ENCODE measurements around the gene OOEP.

Gene OOEP

DNA sequence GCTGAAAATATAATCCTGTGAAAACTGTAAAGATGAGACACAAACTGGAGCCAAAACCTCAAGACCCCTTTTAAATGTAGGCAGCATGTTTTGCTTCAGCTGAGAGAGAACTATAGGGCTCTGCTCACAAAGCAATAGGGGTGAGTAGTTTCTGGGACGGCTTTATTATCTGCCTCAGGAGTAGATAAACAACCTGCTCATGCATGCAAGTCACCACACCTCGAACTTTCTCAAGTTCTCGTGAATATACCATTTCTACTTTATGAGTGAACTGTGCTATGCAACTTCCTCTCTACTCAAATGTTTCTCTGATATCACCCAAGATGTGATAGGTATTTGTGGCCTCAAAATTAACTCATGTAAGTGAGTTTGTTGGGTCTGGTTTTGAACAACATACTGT is 7.5 kb upstream of the OOEP start:
- no peaks in the 10 kb centered on the region for H3K9me3 Mint-ChIP-seq
- H3K4me1 Mint-ChIP-seq, result no peaks in the 10 kb centered on the region

DNA sequence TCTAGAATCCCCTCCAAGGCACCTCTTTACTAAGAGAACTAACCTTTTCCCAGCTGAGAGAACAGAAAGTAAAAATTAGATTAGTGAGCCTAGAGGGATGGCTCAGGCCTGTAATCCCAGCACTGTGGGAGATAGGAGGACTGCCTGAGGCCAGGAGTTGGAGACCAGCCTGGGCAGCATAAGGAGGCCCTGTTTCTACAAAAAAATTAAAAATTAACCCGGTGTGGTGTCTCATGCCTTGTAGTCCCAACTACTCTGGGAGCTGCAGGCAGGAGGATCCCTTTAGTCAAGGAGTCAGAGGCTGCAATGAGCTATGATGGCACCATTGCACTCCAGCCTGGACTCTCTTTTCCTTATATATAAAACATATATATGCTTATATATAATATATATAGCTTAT is 5.5 kb upstream of the OOEP start:
- Mint-ChIP-seq H3K4me1 (no peaks in the 10 kb centered on the region), H3K36me3 (no peaks in the 10 kb centered on the region), H3K4me3 (no peak overlapping the region), H3K9me3 (peaks cover 3% of the 10 kb centered on the region), H3K27me3 (no peaks in the 10 kb centered on the region), H3K27ac (no peak overlapping the region)
- no peak for ATAC-seq

More for the DNA sequence above, 7.5 kb upstream of the OOEP start:
- no peak overlapping the region for H3K27ac Mint-ChIP-seq
- peak; percentile 57 for ATAC-seq
- H3K27me3 Mint-ChIP-seq, result no peaks in the 10 kb centered on the region
- no peaks in the 10 kb centered on the region for H3K36me3 Mint-ChIP-seq
- H3K4me3 Mint-ChIP-seq, result no peak overlapping the region

DNA sequence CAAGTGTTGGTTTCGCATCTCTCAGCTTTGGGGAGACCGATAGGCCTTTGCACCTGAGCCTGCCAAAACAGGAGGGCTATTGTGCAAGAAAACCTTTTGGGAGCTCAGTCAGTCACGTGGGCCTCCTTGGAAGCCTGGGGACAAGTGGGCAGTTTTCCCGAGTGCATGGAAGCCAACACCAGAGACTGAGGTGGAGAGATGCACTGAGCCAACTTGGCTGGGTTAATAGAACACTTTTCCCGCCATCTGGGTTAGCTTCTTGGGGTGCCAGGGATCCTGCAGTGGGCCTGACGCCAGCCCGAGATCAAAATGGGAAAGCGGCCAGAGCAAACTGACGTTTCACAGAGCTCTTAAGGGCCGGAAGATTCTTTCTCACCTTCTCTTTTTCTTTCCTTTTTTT is 2.8 kb upstream of the OOEP start:
- H3K9me3 Mint-ChIP-seq, result peaks cover 3% of the 10 kb centered on the region
- H3K27me3 Mint-ChIP-seq, result no peaks in the 10 kb centered on the region
- ATAC-seq, result no peak
- no peaks in the 10 kb centered on the region for H3K36me3 Mint-ChIP-seq
- H3K27ac Mint-ChIP-seq, result no peak overlapping the region
- H3K4me1 Mint-ChIP-seq, result no peaks in the 10 kb centered on the region
- no peak overlapping the region for H3K4me3 Mint-ChIP-seq

DNA sequence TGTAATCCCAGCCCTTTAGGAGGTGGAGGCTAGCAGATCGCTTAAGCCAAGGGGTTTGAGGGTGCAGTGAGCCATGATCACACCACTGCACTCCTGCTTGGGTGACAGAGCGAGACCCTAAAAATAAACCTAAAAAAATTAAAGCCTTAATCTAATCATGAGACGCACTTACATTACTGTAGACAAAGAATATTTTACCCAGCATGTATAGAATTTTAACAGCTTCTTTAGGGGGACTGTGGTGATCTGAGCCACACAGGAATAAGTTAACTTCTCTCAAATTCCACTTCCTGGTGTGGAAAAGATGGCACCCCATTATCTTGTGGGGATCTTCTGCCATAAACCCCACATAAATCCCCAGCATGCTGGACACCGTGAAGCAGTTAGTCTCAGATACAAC is 2.3 kb upstream of the OOEP start:
- Mint-ChIP-seq H3K9me3 (peaks cover 3% of the 10 kb centered on the region), H3K36me3 (no peaks in the 10 kb centered on the region), H3K27me3 (no peaks in the 10 kb centered on the region), H3K27ac (no peak overlapping the region), H3K4me3 (no peak overlapping the region), H3K4me1 (no peaks in the 10 kb centered on the region)
- ATAC-seq, result no peak

DNA sequence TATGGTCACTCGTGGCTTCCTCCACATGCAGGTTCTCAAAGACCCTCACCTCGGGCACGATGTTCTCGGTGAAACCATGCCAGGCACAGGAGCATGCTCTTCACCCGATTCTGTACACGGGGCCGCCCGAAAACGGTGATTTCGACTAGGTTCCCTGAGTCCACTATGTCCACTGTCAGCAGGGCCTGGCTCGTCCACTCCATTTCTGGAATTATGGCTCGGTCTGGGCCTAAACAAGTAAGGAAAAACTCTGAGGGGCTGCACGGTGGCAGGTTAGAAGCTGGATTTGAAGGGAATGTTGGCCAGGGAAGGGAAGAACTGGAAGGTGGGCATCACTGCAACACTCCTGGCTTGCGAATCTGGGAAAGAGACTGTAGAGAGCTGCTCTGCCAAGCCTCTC is 540 bp downstream of the OOEP start:
- Mint-ChIP-seq H3K4me3 (no peak overlapping the region), H3K4me1 (no peaks in the 10 kb centered on the region), H3K27ac (no peak overlapping the region), H3K9me3 (peaks cover 3% of the 10 kb centered on the region), H3K27me3 (peaks cover 9% of the 10 kb centered on the region), H3K36me3 (no peaks in the 10 kb centered on the region)
- ATAC-seq, result no peak

DNA sequence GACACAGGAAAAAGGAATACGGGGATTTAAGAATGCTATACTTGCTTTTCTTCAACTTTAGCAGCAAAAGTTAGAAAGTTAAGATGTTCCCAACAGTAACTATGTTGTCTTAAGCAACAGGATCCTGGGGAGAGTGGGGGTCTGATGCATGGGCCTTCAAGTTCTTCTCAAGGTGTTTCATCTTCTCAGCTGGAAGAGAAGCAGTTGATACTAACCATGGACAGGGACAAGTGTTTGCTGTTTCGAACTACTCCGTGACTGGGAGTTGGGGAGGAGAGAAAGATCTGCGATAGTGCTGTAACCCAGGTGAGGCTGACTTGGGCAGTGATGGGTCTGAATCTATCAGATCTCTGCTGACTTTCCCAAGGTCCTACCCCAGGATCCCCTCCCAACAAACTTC is 1.0 kb downstream of the OOEP start:
- Mint-ChIP-seq H3K27ac (no peak overlapping the region), H3K4me3 (no peak overlapping the region), H3K4me1 (no peaks in the 10 kb centered on the region), H3K9me3 (peaks cover 3% of the 10 kb centered on the region), H3K36me3 (no peaks in the 10 kb centered on the region), H3K27me3 (peaks cover 9% of the 10 kb centered on the region)
- ATAC-seq, result no peak

DNA sequence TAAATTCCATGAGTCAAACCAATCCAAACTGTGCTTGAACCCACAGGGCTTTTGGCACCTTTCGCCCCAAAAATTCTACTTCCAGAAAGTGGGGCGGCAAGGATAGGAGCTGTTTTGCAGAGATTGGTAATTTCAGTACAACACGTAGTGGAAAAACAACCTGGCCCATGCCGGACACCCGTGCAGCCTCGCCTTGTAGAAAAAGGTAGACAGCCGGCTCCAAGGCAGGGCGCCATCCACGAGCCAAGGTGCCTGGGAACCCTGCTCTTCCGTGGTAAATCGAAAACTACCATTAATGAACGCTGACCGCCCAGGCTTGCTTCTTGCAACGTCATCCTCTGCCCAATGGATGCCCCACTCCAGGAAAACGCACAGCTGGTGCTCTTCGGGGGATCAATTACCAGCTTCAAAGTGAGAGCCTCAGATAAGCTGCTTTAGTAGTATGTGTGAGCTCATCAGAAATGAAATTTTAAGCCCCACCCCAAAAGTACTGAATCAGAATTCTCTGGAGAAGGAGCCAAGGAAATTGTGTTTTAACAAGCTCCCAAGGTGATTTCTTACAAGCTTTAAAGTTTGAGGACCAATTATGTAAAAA is 1.8 kb downstream of the OOEP start:
- H3K4me3 Mint-ChIP-seq, result no peak overlapping the region
- H3K27me3 Mint-ChIP-seq, result peaks cover 9% of the 10 kb centered on the region
- H3K27ac Mint-ChIP-seq, result no peak overlapping the region
- no peaks in the 10 kb centered on the region for H3K36me3 Mint-ChIP-seq
- H3K9me3 Mint-ChIP-seq, result peaks cover 3% of the 10 kb centered on the region
- ATAC-seq, result no peak
- H3K4me1 Mint-ChIP-seq, result no peaks in the 10 kb centered on the region

DNA sequence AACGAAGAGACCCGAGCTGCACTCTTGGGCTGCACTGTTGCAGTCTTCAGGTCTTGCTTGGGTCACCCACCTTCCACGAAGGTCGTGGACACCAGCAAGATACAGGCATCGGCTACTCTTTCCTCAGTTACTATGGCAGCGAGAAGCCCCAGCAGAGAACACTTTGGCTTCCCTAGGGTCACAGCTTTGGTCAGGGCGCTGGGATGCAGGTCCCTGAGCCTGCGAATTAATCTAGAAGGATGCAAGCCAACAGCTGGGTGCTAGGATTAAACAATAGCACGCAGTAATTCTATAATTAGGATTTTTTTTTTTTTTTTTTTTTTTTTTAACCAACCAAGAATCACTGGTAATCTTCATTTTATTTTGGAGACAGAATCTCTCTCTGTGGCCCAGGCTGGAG is 5.1 kb downstream of the OOEP start:
- H3K4me1 Mint-ChIP-seq, result no peaks in the 10 kb centered on the region
- H3K27ac Mint-ChIP-seq, result no peak overlapping the region
- no peaks in the 10 kb centered on the region for H3K36me3 Mint-ChIP-seq
- ATAC-seq, result no peak
- H3K4me3 Mint-ChIP-seq, result no peak overlapping the region
- H3K9me3 Mint-ChIP-seq, result no peaks in the 10 kb centered on the region
- peaks cover 16% of the 10 kb centered on the region for H3K27me3 Mint-ChIP-seq

DNA sequence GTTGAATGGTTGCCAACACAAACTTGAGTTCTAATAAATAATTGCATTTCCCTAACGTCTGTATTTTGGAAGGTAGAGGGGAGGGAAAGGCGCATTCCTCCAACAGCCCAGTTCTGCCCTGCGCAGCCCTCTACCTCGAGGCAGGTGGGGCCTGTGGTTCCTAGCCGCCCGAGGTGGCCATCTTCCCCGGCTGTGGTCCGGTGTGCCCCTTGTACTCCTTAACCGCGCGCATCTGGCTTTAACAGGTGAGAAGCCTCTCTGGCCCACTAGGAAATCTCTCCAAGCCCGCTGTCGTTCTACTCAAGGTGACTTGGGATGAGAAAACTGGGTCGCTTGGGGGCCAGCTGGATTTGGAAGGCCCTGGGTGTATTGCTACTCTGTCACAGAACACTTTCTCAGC is 5.6 kb downstream of the OOEP start:
- Mint-ChIP-seq H3K27me3 (peaks cover 16% of the 10 kb centered on the region), H3K9me3 (no peaks in the 10 kb centered on the region), H3K4me3 (no peak overlapping the region), H3K36me3 (no peaks in the 10 kb centered on the region), H3K27ac (no peak overlapping the region), H3K4me1 (no peaks in the 10 kb centered on the region)
- ATAC-seq, result no peak

DNA sequence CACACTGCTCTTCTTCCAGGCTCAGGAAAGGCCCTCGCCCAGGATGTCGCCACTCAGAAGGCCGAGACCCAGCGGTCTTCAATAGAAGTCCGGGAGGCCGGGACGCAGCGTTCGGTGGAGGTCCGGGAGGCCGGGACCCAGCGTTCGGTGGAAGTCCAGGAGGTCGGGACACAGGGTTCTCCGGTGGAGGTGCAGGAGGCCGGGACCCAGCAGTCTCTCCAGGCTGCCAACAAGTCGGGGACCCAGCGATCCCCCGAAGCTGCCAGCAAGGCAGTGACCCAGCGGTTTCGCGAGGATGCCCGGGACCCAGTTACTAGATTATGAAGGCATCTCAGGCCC is 6.2 kb downstream of the OOEP start:
- Mint-ChIP-seq H3K4me1 (no peaks in the 10 kb centered on the region), H3K27ac (no peak overlapping the region), H3K9me3 (no peaks in the 10 kb centered on the region), H3K4me3 (no peak overlapping the region), H3K27me3 (peaks cover 16% of the 10 kb centered on the region), H3K36me3 (no peaks in the 10 kb centered on the region)
- ATAC-seq, result peak; percentile 20

DNA sequence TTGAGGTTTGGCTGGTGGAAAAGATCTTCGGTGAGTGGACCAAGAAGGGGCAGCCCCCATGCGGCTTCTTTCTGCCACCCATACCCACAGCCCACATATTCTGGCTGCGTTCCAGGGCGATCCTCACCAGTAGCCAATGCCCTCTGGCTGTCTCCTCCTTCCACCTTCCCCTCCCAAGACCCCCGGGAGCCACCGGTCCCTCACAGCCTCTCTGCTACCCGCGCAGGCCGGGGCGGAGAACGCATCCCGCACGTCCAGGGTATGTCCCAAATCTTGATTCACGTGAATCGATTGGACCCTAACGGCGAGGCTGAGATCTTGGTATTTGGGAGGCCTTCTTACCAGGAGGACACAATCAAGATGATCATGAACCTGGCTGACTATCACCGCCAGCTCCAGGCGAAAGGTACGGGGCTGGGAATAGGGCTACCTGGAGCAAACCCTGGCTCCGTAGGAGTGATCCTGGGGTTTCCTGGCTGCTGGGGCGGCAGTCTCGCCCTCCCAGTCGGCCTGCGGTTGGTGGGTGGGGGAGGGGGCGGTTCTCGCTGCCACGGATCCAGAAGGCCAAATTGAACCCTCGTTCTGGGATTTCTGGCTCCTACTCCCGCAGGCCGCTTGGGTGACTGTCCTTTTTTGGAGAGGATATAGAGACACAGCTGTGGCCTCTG is 6.7 kb downstream of the OOEP start:
- H3K4me1 Mint-ChIP-seq, result no peaks in the 10 kb centered on the region
- no peaks in the 10 kb centered on the region for H3K36me3 Mint-ChIP-seq
- H3K27ac Mint-ChIP-seq, result no peak overlapping the region
- H3K9me3 Mint-ChIP-seq, result no peaks in the 10 kb centered on the region
- H3K4me3 Mint-ChIP-seq, result no peak overlapping the region
- ATAC-seq, result no peak
- H3K27me3 Mint-ChIP-seq, result peaks cover 16% of the 10 kb centered on the region

DNA sequence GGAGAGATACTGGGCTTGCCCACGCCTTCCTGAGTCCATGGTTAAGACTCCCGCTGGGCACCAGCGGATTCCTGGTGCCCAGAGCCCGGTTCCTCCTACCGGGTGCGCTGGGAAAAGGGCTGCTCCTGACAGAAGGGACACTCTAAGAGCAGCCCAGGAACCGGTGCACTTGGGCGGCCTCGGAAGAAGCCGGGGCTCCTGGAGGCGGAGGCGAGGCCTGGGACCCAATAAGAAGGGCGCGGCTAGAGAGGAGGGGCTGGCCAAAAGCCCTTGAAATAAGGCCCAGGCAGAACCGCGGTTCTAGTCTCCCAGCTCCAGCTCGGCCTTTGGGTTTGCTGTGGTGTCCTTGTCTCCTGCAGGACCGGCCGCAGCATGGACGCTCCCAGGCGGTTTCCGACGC is 7.3 kb downstream of the OOEP start, which contains the start of gene KHDC3L:
TSS of gene KHDC3L (plus strand) at position 301 of the 400 bp plus-strand sequence. CDS start at position 373, 72 bp downstream.
- no peaks in the 10 kb centered on the region for H3K36me3 Mint-ChIP-seq
- no peak within 1 kb of the TSS for H3K4me3 Mint-ChIP-seq
- no peak within 1 kb of the TSS for H3K27ac Mint-ChIP-seq
- H3K4me1 Mint-ChIP-seq, result no peaks in the 10 kb centered on the region
- H3K27me3 Mint-ChIP-seq, result peaks cover 16% of the 10 kb centered on the region
- H3K9me3 Mint-ChIP-seq, result no peaks in the 10 kb centered on the region
- no peak for ATAC-seq

DNA sequence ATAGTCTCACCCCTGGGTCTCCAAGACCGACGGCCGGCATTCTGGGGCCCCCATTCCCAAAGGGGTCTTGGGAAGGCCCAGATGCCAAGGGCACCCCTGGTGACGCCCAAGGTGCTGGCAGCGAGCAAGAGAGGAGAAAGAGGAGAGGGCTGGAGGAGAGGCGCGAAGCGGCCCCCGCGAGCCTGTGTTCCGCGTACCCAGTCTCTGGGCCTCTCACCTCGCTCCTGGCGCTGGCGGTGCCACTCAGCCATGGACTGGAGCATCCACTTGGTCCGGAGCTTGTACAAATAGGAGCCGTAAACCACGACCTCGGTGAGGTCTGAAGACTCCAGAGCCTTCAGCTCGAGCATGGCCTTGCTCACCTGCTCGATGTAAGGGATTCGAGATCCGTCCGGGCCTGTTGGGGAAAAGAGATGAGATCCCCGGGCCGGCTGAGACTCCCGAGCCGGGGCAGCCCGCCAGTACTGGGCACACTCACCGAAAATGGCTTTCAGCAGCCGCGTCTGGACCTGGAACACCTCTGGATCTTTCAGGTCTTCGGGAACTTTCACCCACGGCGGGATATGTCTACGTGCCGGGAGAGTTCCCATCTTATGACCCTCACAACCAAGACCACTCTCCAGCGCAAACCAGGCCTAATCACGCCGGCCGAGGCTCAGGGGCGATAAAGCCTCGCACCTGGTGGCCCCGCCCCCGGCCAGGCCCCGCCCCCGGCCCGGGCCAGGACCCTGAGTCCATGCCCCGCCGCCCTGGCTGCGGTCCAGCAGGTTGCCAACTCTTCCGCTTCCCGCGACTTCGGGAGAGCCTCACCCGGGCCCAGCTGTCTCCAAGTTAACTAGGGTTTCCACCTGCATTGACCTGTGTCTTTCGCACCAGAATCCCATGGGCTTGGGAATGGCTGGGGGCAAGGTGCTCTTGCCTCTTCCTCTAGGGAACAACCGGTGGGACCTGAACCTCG is 15.8 kb downstream of the OOEP start, which contains the start of gene DPPA5:
TSS of gene DPPA5 (minus strand) at position 641 of the 958 bp plus-strand sequence. CDS start at position 590, 51 bp downstream.
- no peak within 1 kb of the TSS for H3K4me3 Mint-ChIP-seq
- peaks cover 28% of the 10 kb centered on the region for H3K27me3 Mint-ChIP-seq
- H3K4me1 Mint-ChIP-seq, result no peaks in the 10 kb centered on the region

DNA sequence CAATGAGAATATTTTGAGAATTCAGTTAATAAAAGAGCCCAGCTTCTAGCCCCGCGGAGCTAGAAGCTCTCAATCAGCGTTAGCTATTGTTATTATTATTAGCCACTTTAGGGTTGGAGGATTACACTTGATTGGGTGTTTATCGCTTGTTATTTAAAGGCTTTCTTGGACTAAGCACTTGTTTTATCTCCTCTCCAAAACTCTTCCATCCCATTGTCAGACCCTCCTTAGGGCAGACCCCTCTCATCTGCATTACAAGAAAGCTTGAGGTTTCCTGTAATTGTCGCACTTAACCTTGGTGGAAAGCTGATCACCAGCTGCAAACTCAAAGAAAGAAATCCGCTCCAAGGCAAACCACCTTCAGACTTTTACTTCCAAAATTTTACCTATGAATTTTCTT is 20.4 kb downstream of the OOEP start:
- no peaks in the 10 kb centered on the region for H3K4me1 Mint-ChIP-seq
- H3K27me3 Mint-ChIP-seq, result peaks cover 55% of the 10 kb centered on the region
- H3K27ac Mint-ChIP-seq, result no peak overlapping the region
- H3K4me3 Mint-ChIP-seq, result no peak overlapping the region
- no peak for ATAC-seq
- H3K36me3 Mint-ChIP-seq, result no peaks in the 10 kb centered on the region
- no peaks in the 10 kb centered on the region for H3K9me3 Mint-ChIP-seq

More for the DNA sequence above, 15.8 kb downstream of the OOEP start, which contains the start of gene DPPA5:
- ATAC-seq, result no peak
- Mint-ChIP-seq H3K36me3 (no peaks in the 10 kb centered on the region), H3K27ac (no peak within 1 kb of the TSS), H3K9me3 (no peaks in the 10 kb centered on the region)

DNA sequence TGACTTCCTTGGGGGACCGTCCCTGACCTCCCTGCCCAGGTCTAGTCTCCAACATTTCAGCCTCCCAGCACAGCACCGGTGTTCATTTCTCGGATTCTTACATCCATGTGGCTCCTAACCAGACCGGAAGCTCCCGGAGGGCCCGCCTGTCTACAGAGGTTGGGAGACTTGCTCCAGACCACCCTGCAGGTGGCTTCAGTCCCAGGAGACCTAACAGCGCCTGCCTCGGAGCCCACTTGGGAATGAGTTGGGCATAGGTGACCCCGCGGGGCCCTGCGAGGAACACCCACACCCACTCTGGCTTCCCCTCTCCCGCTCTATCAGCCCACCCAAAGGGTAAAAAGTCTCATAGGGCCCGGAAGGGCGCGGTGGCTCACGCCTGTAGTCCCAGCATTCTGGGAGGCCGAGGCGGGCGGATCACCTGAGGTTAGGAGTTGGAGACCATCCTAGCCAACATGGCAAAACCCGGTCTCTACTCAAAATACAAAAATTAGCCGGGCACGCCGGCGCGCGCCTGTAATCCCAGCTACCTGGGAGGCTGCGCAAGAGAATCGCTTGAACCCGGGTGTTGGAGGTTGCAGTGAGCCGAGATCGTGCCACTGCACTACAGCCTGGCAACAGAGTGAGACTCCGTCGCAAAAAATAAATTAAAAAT is 21.0 kb downstream of the OOEP start:
- Mint-ChIP-seq H3K4me3 (no peak overlapping the region), H3K9me3 (no peaks in the 10 kb centered on the region), H3K4me1 (no peaks in the 10 kb centered on the region), H3K27ac (no peak overlapping the region), H3K27me3 (peaks cover 55% of the 10 kb centered on the region), H3K36me3 (no peaks in the 10 kb centered on the region)
- ATAC-seq, result no peak

Data from stimulated activated memory B cell treated with anti-CD40 and anti-IgM and Interleukin-4, amounts not matched to agents 10 μg/mL and 1 μg/mL and 100 μg/mL, for 72 hours (primary cell).